ENCODE data around the gene LMNTD2.

The LMNTD2 gene

DNA sequence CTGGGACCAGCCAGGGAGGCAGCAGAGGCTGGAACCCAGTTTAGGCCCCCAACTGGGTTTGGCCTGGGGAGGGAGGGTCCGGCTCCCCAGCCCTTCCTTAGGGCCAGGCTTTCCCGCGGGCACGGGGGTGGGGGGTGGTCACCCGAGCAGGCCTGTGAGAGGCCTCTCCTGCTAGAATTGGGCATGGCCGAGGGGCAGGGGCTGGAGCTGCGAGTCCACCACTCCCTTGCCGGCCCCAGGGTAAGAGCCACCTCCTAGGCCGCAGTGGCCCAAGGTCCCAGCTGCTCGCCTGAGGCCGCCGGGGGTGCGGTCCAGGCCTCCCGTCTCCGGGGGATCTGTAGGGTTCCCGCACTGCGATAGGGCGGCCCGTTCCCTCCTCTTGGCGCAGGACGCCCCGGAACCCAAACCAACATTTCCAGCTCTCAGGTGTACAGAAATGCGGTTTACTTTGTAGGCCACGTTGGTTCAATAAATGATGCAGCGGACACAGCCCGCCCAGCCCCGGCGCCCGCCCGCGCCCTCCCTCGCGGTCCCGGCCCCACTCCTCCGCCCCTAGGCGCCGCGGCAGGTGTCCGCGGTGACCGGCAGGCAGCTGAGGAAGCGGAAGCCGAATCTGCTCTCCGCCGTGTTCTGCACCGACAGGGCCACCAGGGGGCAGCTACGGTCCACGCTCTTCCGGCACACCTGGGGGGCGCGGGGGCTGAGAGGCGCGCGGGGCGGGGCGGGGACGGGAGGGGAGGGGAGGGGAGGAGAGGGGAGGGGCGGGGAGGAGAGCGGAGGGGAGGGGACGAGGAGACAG is 5.9 kb downstream of the LMNTD2 start:
- no peak overlapping the region for H3K27ac ChIP-seq
- H3K9me3 ChIP-seq (ENCODE audit: low read depth, low read length): no peaks in the 10 kb centered on the region
- DNase-seq (ENCODE audit: low read depth, low spot score): no peak
- H3K9ac ChIP-seq (ENCODE audit: insufficient read length): no peak overlapping the region
- TF ChIP-seq POLR2AphosphoS5 (IDR thresholded peaks at IDR 0.05; ENCODE audit: borderline replicate concordance, low read depth, low read length) (no peak), EZH2 (IDR thresholded peaks at IDR 0.05) (no peak)
- H3K4me3 ChIP-seq: peak overlapping the region; percentile 78
- no peaks in the 10 kb centered on the region for H3K36me3 ChIP-seq (ENCODE audit: insufficient read depth, low read length)

- no peak for DNase-seq (ENCODE audit: low read depth, low spot score)
- Histone ChIP-seq H3K9ac (ENCODE audit: insufficient read length) (no peak overlapping the region), H3K36me3 (ENCODE audit: insufficient read depth, low read length) (no peaks in the 10 kb centered on the region), H3K27ac (no peak overlapping the region), H3K9me3 (ENCODE audit: low read depth, low read length) (no peaks in the 10 kb centered on the region), H3K4me3 (no peak overlapping the region)
- no peak for TF ChIP-seq POLR2AphosphoS5 (IDR thresholded peaks at IDR 0.05; ENCODE audit: borderline replicate concordance, low read depth, low read length)
- TF ChIP-seq EZH2 (IDR thresholded peaks at IDR 0.05): no peak
- no peak for TF ChIP-seq FOXP2 (optimal IDR thresholded peaks at IDR 0.05; ENCODE audit: control extremely low read depth, extremely low read length, insufficient read depth)
These were observed 6.6 kb downstream of the LMNTD2 start for GRCh38 chr11:553988-554340.

DNA sequence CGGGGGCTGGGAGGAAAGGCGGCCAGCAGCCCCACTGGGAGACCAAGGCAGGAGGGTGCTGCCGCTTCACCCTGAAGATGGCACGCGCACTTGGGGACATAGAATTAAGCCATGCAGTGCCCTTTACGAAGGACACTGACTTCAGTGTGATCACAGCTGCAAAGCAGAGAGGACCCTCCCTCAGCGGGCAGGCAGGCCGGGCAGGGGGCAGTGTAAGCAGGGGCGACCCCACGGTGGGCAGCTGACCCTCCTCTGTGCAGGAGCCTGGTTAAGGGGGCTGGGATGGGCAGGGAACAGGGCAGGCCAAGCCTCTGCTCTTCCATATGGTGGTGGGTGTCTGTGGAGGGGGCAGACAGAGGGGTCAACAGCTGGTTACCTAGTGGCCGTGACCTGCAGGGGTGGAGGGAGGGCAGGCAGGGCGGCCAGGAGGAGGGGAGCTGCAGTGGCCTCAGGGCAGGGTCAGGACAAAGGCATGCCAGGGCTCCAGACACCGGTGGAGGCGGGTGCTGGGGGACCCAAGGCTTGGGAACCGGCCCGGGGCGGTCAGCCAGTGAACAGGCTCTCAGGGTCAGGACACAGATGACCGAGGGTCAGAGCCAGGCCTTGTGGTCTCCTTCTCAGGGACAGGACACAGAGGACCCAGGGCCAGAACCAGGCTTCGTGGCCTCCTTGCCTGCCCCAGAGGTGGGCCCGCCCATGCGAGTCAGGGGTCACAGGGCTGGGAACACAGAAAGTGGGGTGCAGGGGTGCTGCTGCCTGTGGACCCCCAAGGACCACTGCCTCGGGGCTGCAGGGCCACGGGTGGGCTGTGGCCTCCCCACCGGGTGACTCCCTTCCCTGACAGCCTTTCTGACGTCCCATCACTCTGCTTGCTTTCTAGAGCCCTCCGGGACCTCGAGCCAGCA is 7.2 kb downstream of the LMNTD2 start:
- Histone ChIP-seq H3K9me3 (ENCODE audit: low read depth, low read length) (no peaks in the 10 kb centered on the region), H3K27ac (no peak overlapping the region), H3K9ac (ENCODE audit: insufficient read length) (no peak overlapping the region), H3K36me3 (ENCODE audit: insufficient read depth, low read length) (no peaks in the 10 kb centered on the region), H3K4me3 (no peak overlapping the region)
- no peak for TF ChIP-seq FOXP2 (optimal IDR thresholded peaks at IDR 0.05; ENCODE audit: control extremely low read depth, extremely low read length, insufficient read depth)
- TF ChIP-seq EZH2 (IDR thresholded peaks at IDR 0.05): no peak
- no peak for TF ChIP-seq POLR2AphosphoS5 (IDR thresholded peaks at IDR 0.05; ENCODE audit: borderline replicate concordance, low read depth, low read length)
- DNase-seq (ENCODE audit: low read depth, low spot score): no peak

DNA sequence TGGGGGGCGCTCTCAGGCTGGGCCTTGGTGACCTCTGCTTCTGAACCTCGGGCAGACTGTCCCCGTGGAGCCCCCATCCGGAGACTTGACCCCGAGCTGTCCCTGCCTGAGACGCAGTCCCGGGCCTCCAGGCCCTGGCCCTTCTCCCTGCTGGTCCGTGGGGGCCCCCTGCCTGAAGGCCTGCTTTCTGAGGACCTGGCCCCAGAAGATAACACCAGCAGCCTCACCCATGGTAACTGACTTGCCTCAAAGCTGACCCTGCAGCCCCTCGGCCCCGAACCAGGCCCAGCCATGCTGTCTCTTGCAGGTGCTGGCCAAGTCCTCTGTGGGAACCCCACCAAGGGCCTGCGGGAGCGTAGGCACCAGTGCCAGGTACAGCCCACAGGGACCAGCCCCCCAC is 8.9 kb downstream of the LMNTD2 start:
- no peak overlapping the region for H3K27ac ChIP-seq
- H3K9me3 ChIP-seq (ENCODE audit: low read depth, low read length): no peaks in the 10 kb centered on the region
- no peaks in the 10 kb centered on the region for H3K36me3 ChIP-seq (ENCODE audit: insufficient read depth, low read length)
- H3K9ac ChIP-seq (ENCODE audit: insufficient read length): no peak overlapping the region
- TF ChIP-seq EZH2 (IDR thresholded peaks at IDR 0.05): no peak
- no peak for TF ChIP-seq POLR2AphosphoS5 (IDR thresholded peaks at IDR 0.05; ENCODE audit: borderline replicate concordance, low read depth, low read length)
- no peak for TF ChIP-seq FOXP2 (optimal IDR thresholded peaks at IDR 0.05; ENCODE audit: control extremely low read depth, extremely low read length, insufficient read depth)
- no peak for DNase-seq (ENCODE audit: low read depth, low spot score)
- no peak overlapping the region for H3K4me3 ChIP-seq

GRCh38 chr11:551131-551530 is 9.4 kb downstream of the LMNTD2 start:
- no peaks in the 10 kb centered on the region for H3K36me3 ChIP-seq (ENCODE audit: insufficient read depth, low read length)
- no peak for DNase-seq (ENCODE audit: low read depth, low spot score)
- no peaks in the 10 kb centered on the region for H3K9me3 ChIP-seq (ENCODE audit: low read depth, low read length)
- no peak overlapping the region for H3K27ac ChIP-seq
- no peak overlapping the region for H3K9ac ChIP-seq (ENCODE audit: insufficient read length)
- TF ChIP-seq FOXP2 (optimal IDR thresholded peaks at IDR 0.05; ENCODE audit: control extremely low read depth, extremely low read length, insufficient read depth): no peak
- TF ChIP-seq EZH2 (IDR thresholded peaks at IDR 0.05): no peak
- no peak for TF ChIP-seq POLR2AphosphoS5 (IDR thresholded peaks at IDR 0.05; ENCODE audit: borderline replicate concordance, low read depth, low read length)
- no peak overlapping the region for H3K4me3 ChIP-seq

GRCh38 chr11:550746-551085 is 9.8 kb downstream of the LMNTD2 start:
- Histone ChIP-seq H3K9me3 (ENCODE audit: low read depth, low read length) (no peaks in the 10 kb centered on the region), H3K36me3 (ENCODE audit: insufficient read depth, low read length) (no peaks in the 10 kb centered on the region), H3K9ac (ENCODE audit: insufficient read length) (no peak overlapping the region), H3K27ac (no peak overlapping the region), H3K4me3 (no peak overlapping the region)
- DNase-seq (ENCODE audit: low read depth, low spot score): no peak
- TF ChIP-seq POLR2AphosphoS5 (IDR thresholded peaks at IDR 0.05; ENCODE audit: borderline replicate concordance, low read depth, low read length) (no peak), EZH2 (IDR thresholded peaks at IDR 0.05) (no peak), FOXP2 (optimal IDR thresholded peaks at IDR 0.05; ENCODE audit: control extremely low read depth, extremely low read length, insufficient read depth) (no peak)

DNA sequence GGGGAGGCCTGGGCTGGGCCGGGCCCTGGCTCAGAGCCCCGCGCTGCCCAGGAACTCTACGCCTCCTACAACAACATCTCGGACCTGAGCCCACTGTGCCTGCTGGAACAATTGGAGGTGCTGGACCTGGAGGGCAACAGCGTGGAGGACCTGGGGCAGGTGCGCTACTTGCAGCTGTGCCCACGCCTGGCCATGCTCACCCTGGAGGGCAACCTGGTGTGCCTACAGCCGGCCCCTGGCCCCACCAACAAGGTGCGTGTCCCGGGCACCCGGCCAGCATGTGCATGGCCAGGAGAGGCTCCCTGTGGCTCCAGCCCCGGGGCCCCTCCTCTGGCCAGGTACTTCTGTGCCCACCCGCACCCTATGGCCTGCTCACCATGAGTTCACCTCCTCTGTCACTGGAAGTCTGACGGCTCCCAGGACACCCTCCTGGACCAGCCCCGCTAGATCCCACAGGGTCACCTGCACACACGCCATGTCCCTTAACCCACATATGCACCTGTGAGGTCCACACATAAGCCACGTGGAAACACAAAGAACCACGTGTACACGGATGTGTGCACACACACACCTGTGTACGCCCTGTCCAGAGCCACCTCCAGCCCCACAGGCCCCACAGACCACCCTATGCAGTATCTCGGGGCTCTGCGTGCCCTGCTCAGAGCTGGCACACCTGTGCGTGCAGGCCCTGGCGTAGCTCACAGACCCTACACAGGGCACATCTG is 10.4 kb downstream of the LMNTD2 start:
- no peak for TF ChIP-seq FOXP2 (optimal IDR thresholded peaks at IDR 0.05; ENCODE audit: control extremely low read depth, extremely low read length, insufficient read depth)
- no peak for TF ChIP-seq POLR2AphosphoS5 (IDR thresholded peaks at IDR 0.05; ENCODE audit: borderline replicate concordance, low read depth, low read length)
- TF ChIP-seq EZH2 (IDR thresholded peaks at IDR 0.05): no peak
- Histone ChIP-seq H3K9ac (ENCODE audit: insufficient read length) (no peak overlapping the region), H3K9me3 (ENCODE audit: low read depth, low read length) (no peaks in the 10 kb centered on the region), H3K4me3 (no peak overlapping the region), H3K36me3 (ENCODE audit: insufficient read depth, low read length) (no peaks in the 10 kb centered on the region), H3K27ac (no peak overlapping the region)
- DNase-seq (ENCODE audit: low read depth, low spot score): no peak
